Endothelial cell of umbilical vein (primary cell): Measurements from ENCODE around the gene AMFR. TPM values are rescaled to one million over a fixed set of nuclear protein-coding genes. Genes with fewer than 3 reads are reported as not detected.

Experiments
- BruUV-seq: library from RNA; stranded (reverse); fragments of 400-500 nt; replicated peaks from 2 replicates; lab custom pipeline; 2021; lab: Mats Ljungman, UMichigan
- CTCF ChIA-PET: fragments of 300-600, 350-600 bp; sonication (Branson Sonifier 250); formaldehyde crosslinking; loops from one replicate; lab custom pipeline; 2021; ENCODE audit warnings: antibody characterized with exemption, inconsistent platforms; lab: Charles Lee
- POLR2A ChIA-PET: fragments of 300-600, 350-600 bp; sonication (Branson Sonifier 250); formaldehyde crosslinking; loops from one replicate; lab custom pipeline; 2021; ENCODE audit warnings: antibody characterized with exemption, inconsistent platforms; lab: Charles Lee
- DNase-seq: peaks from one replicate; pipeline ENCODE4 v3.0.0-alpha.2; 2011; ENCODE audit warnings: low read depth, low spot score
- FAIRE-seq: peaks from 2 replicates; lab custom pipeline; 2011; peaks lifted over from hg19 to GRCh38; lab: Jason Lieb, UNC
- H2AFZ ChIP-seq: 2 replicates; pipeline ENCODE4 v1.6.0; 2012; ENCODE audit warnings: low read depth, low read length, control low read depth, inconsistent platforms
- H3K27ac ChIP-seq: 2 replicates; pipeline ENCODE4 v1.5.1; 2011; ENCODE audit warnings: low read depth, mild to moderate bottlenecking, control low read depth, low read length, moderate library complexity; ENCODE audit not compliant: insufficient read depth
- H3K27me3 ChIP-seq, 2 experiments: 2 replicates each; pipeline versions ENCODE4 v1.6.0 to v1.6.1; 2011; ENCODE audit warnings: low read length in 2 of 2, mixed read lengths in 1 of 2; ENCODE audit not compliant: control insufficient read depth in 2 of 2, insufficient read depth in 2 of 2
- H3K36me3 ChIP-seq, 2 experiments: 2 replicates in 1 of 2; 3 replicates in 1 of 2; pipeline ENCODE4 v1.5.1; 2011; ENCODE audit warnings: low read length in 2 of 2, mild to moderate bottlenecking in 1 of 2, moderate library complexity in 1 of 2; ENCODE audit not compliant: control insufficient read depth in 2 of 2, insufficient read depth in 2 of 2; ENCODE audit errors: extremely low read depth in 1 of 2
- H3K4me1 ChIP-seq: 3 replicates; pipeline ENCODE4 v1.5.1; 2011; ENCODE audit warnings: mild to moderate bottlenecking, low read length; ENCODE audit not compliant: control insufficient read depth, insufficient read depth; ENCODE audit errors: extremely low read depth
- H3K4me2 ChIP-seq: 2 replicates; pipeline ENCODE4 v1.6.1; 2011; ENCODE audit warnings: low read length, control low read depth, mixed read lengths; ENCODE audit not compliant: insufficient read depth
- H3K4me3 ChIP-seq, 3 experiments: fragments of 200-600 bp in 1 of 3; sonication (generic), shearing (Covaris generic) in 1 of 3; replicated peaks in 1 of 3; 2 replicates each; pipeline ENCODE4 v1.5.1; 2011 to 2016; ENCODE audit warnings: control low read depth in 3 of 3, low read length in 3 of 3, mild to moderate bottlenecking in 2 of 3, inconsistent platforms in 1 of 3, low read depth in 1 of 3, moderate library complexity in 1 of 3; ENCODE audit not compliant: insufficient read depth in 1 of 3
- H3K79me2 ChIP-seq: 2 replicates; pipeline ENCODE4 v1.6.0; 2012; ENCODE audit warnings: low read length, inconsistent platforms; ENCODE audit not compliant: control insufficient read depth, insufficient read depth
- H3K9ac ChIP-seq: replicated peaks from 2 replicates; pipeline ENCODE3; 2011; ENCODE audit warnings: low read length, control low read depth; ENCODE audit not compliant: insufficient read depth; ENCODE audit errors: extremely low read depth
- H3K9me1 ChIP-seq: replicated peaks from 3 replicates; pipeline ENCODE4 v1.6.0; 2011; ENCODE audit warnings: mild to moderate bottlenecking, low read length; ENCODE audit not compliant: control insufficient read depth, insufficient read depth; ENCODE audit errors: extremely low read depth
- H3K9me3 ChIP-seq: replicated peaks from 2 replicates; pipeline ENCODE4 v1.5.1; 2012; ENCODE audit warnings: low read length, inconsistent platforms; ENCODE audit not compliant: control insufficient read depth, insufficient read depth
- H4K20me1 ChIP-seq: replicated peaks from 2 replicates; pipeline ENCODE3; 2011; ENCODE audit warnings: mild to moderate bottlenecking, low read length; ENCODE audit not compliant: control insufficient read depth, insufficient read depth; ENCODE audit errors: extremely low read depth
- CTCF ChIP-seq, 2 donors: IDR thresholded peaks; 1 replicate in 1 of 2; 2 replicates in 1 of 2; pipeline ENCODE4 v1.5.1; 2011; ENCODE audit warnings: low read length in 2 of 2, mild to moderate bottlenecking in 2 of 2, moderate library complexity in 2 of 2, control low read depth in 1 of 2, inconsistent platforms in 1 of 2, low read depth in 1 of 2; ENCODE audit not compliant: insufficient read depth in 1 of 2; ENCODE audit errors: extremely low read depth in 1 of 2
- EZH2 ChIP-seq: IDR thresholded peaks from 2 replicates; pipeline ENCODE4 v1.6.1; 2012; ENCODE audit warnings: borderline replicate concordance, low read depth, mild to moderate bottlenecking, moderate library complexity, low read length, inconsistent platforms; ENCODE audit not compliant: severe bottlenecking
- FOS ChIP-seq: IDR thresholded peaks from 2 replicates; pipeline ENCODE4 v1.6.1; 2011; ENCODE audit warnings: mild to moderate bottlenecking, low read length, moderate library complexity, borderline replicate concordance; ENCODE audit not compliant: insufficient read depth
- GATA2 ChIP-seq: IDR thresholded peaks from 2 replicates; pipeline ENCODE4 v1.7.0; 2011; ENCODE audit warnings: low read depth, mild to moderate bottlenecking, moderate library complexity, mixed read lengths, low read length; ENCODE audit not compliant: insufficient read length, insufficient read depth
- JUN ChIP-seq: IDR thresholded peaks from 2 replicates; pipeline ENCODE4 v1.6.1; 2011; ENCODE audit warnings: borderline replicate concordance, low read depth; ENCODE audit not compliant: insufficient read length, insufficient read depth
- MAX ChIP-seq: IDR thresholded peaks from 2 replicates; pipeline ENCODE4 v1.6.1; 2011; ENCODE audit not compliant: insufficient read depth, insufficient read length
- MYC ChIP-seq: IDR thresholded peaks from one replicate; pipeline ENCODE4 v1.6.1; 2011; ENCODE audit warnings: mild to moderate bottlenecking, low read depth, low read length
- POLR2A ChIP-seq: IDR thresholded peaks from 2 replicates; pipeline ENCODE4 v1.6.1; 2012; ENCODE audit warnings: low read depth, mild to moderate bottlenecking, control low read depth, low read length
- POLR2AphosphoS5 ChIP-seq: IDR thresholded peaks from 2 replicates; pipeline ENCODE4 v1.6.1; 2012; ENCODE audit warnings: low read depth, mild to moderate bottlenecking, control low read depth, low read length, moderate library complexity; ENCODE audit not compliant: insufficient read depth
- dilution Hi-C: fragments of 300-500 bp; cut with MboI; formaldehyde crosslinking; loops from one replicate; pipeline ENCODE4 v1.15.0; 2019; ENCODE audit warnings: low sequenced_read_pairs; ENCODE audit not compliant: extremely low pct_ligation_motif_present
- intact Hi-C: fragments of 100-400 bp; cut with micrococcal nuclease; formaldehyde crosslinking; loops from one replicate; pipeline ENCODE4 v1.10.0; 2022
- polyA plus RNA-seq, 4 experiments: library from polyadenylated mRNA; depleted of rRNA in 3 of 4; stranded (reverse) in 3 of 4; unstranded in 1 of 4; fragments of >200 nt; gene quantifications; 2 replicates each; pipeline versions ENCODE4 v1.2.1 to v1.2.3, GENCODE V29; 2011 to 2012; ENCODE audit warnings: missing spikeins in 1 of 4
- total RNA-seq: library from RNA; stranded (reverse); gene quantifications from 2 replicates; pipeline ENCODE4 v1.2.3, GENCODE V29; 2021

AMFR gene
- total and polyA plus RNA-seq, 2 donors (not counting 3 experiments of a cell fraction or from before 2014, with no cell fraction given): 66.5 to 71.7 TPM

DNA sequence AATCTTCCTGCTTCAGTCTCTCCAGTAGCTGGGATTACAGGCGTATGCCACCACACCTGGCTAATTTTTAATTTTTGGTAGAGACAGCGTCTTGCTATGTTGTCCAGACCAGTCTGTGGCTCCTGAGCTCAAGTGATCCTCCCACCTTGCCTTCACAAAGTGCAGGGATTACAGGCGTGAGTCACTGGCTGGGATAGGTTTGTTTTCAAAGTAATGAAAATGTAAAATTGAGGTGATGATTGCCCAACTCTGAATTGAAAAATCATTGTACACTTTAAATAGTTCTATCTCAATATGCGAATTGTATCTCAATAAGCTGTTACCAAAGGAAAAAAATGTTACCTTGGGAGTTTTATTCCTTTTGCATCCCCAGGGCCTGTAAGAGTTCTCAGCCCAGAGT, 1.2 kb upstream of the AMFR start:
- Histone ChIP-seq H3K27me3 (no peaks in the 10 kb centered on the region), H3K79me2 (peaks cover 33% of the 10 kb centered on the region), H3K4me2 (no peak overlapping the region), H2AFZ (no peak overlapping the region), H3K4me3 (no peak overlapping the region), H3K4me1 (peaks cover 13% of the 10 kb centered on the region), H3K36me3 (peaks cover 0 to 2% of the 10 kb centered on the region in 2 experiments), H4K20me1 (peaks cover 2% of the 10 kb centered on the region), H3K9me3 (no peaks in the 10 kb centered on the region), H3K27ac (no peak overlapping the region), H3K9me1 (no peaks in the 10 kb centered on the region), H3K9ac (no peak overlapping the region)
- CTCF ChIA-PET: interaction anchor here (0.7 to 1.2 kb wide), 3 partner anchors 12 to 70 kb away, joined by 3 to 5 read pairs (median 3); no protein-coding TSS in a partner anchor
- dilution Hi-C loops (no loop called here), intact Hi-C loops (no loop called here)
- TF ChIP-seq JUN: no peak
- no peak for TF ChIP-seq CTCF (IDR thresholded peaks at IDR 0.05; ENCODE audit: extremely low read depth in 1 of 2, insufficient read depth in 1 of 2, low read depth in 1 of 2, low read length in 2 of 2)
- TF ChIP-seq POLR2A: no peak
- no peak for TF ChIP-seq EZH2
- no peak for TF ChIP-seq MYC
- TF ChIP-seq FOS: no peak
- TF ChIP-seq GATA2: no peak
- TF ChIP-seq POLR2AphosphoS5: no peak
- TF ChIP-seq MAX: no peak
- BruUV-seq: no TSS peak
- DNase-seq (no peak), FAIRE-seq (no peak)
- POLR2A ChIA-PET: no interaction called here
